ENCODE results near the gene AFP. TPM values are rescaled to one million over a fixed set of nuclear protein-coding genes. Genes with fewer than 3 reads are reported as not detected.

AFP gene
- total and polyA plus RNA-seq, 9 of the 15 experiments (the other 6 are each of a cell fraction or from before 2014, with no cell fraction given) = 0.47 to 6.2 (median 3.0) TPM

GRCh38 chr4:73429118-73429517 is 6.9 kb upstream of the AFP start (continued):
- TF ChIP-seq PREB (CRISPR knock-in tag; IDR thresholded peaks at IDR 0.05) (no peak), POLR2AphosphoS2 (IDR thresholded peaks at IDR 0.05; ENCODE audit: low read length) (no peak)

- Histone ChIP-seq H3K36me3 (ENCODE audit: control insufficient read depth, insufficient read depth, low read length) (no peaks in the 10 kb centered on the region), H3K79me2 (ENCODE audit: control insufficient read depth, insufficient read depth, low read length) (no peaks in the 10 kb centered on the region), H3K4me3 (no peak overlapping the region), H3K9ac (ENCODE audit: insufficient read depth in 1 of 2, low read depth in 2 of 2, low read length in 2 of 2) (no peak overlapping the region), H3K9me1 (ENCODE audit: control insufficient read depth, insufficient read depth, low read length) (no peaks in the 10 kb centered on the region), H3K27ac (ENCODE audit: extremely low read depth, low read depth, low read length) (no peak overlapping the region), H4K20me1 (replicated peaks; ENCODE audit: control insufficient read depth, insufficient read depth, low read length) (no peaks in the 10 kb centered on the region), H2AFZ (ENCODE audit: low read depth, low read length) (no peak overlapping the region; the same call in 1 of the 2 replicates), H3K4me1 (replicated peaks in 1 of 2; ENCODE audit: control insufficient read depth in 2 of 2, insufficient read depth in 2 of 2, low read length in 2 of 2) (peaks cover 0 to 13% of the 10 kb centered on the region in 2 experiments; a peak in 2 of 5 replicates), H3K27me3 (ENCODE audit: control insufficient read depth in 2 of 2, insufficient read depth in 2 of 2, low read length in 2 of 2) (no peaks in the 10 kb centered on the region), H3K9me3 (replicated peaks; ENCODE audit: control insufficient read depth, insufficient read depth, low read depth, low read length) (no peaks in the 10 kb centered on the region), H3K4me2 (ENCODE audit: insufficient read depth, low read length) (no peak overlapping the region)
- no peak for TF ChIP-seq SETDB1 (IDR thresholded peaks at IDR 0.05; ENCODE audit: low read length)
- no peak for TF ChIP-seq ZNF699 (CRISPR knock-in tag; IDR thresholded peaks at IDR 0.05; ENCODE audit: insufficient replicate concordance)
- TF ChIP-seq DNMT1 (IDR thresholded peaks at IDR 0.05) = no peak
- TF ChIP-seq RFX1 (IDR thresholded peaks at IDR 0.05) = no peak
- no peak for TF ChIP-seq NBN (IDR thresholded peaks at IDR 0.05; ENCODE audit: low read depth)
- no peak for TF ChIP-seq XRCC4 (IDR thresholded peaks at IDR 0.05; ENCODE audit: extremely low read depth, insufficient read depth, insufficient read length)
- no peak for TF ChIP-seq ZNF318 (IDR thresholded peaks at IDR 0.05; ENCODE audit: borderline replicate concordance in 1 of 2, low read depth in 1 of 2)
- TF ChIP-seq CC2D1A (IDR thresholded peaks at IDR 0.05) = no peak
- ATAC-seq (no peak), DNase-seq (ENCODE audit: extremely low read depth in 1 of 4, low spot score in 3 of 4) (no peak), FAIRE-seq (no peak)
- in situ Hi-C loops (cut with MboI) = no loop called here
- CTCF ChIA-PET (ENCODE audit: low intra/inter-chr PET ratio) = no interaction called here
- intact Hi-C loops (cut with micrococcal nuclease) = loop anchor here (5.0 kb wide), 1 partner anchor 88 kb away; no protein-coding TSS in a partner anchor
- 3% methylated on average over 2 of the region's 2 CpGs for WGBS (ENCODE audit: insufficient coverage, low coverage, missing lambda C conversion rate)
- BruUV-seq (replicated peaks) = no TSS peak
- POLR2A ChIA-PET = no interaction called here
Observed at GRCh38 chr4:73429826-73430587, 6.0 kb upstream of the AFP start.
